Astrocyte of the cerebellum (primary cell): ENCODE results near the gene PSORS1C2.

Experiments used
- DNase-seq: peaks from one replicate; pipeline ENCODE4 v3.0.0-alpha.2; 2011; ENCODE audit warnings: low read depth
- H3K4me3 ChIP-seq: 2 replicates; pipeline ENCODE4 v1.5.1; 2011; ENCODE audit warnings: mild to moderate bottlenecking, low read depth, low read length, moderate library complexity
- CTCF ChIP-seq: IDR thresholded peaks from 2 replicates; pipeline ENCODE4 v1.5.1; 2012; ENCODE audit warnings: low read length, low read depth, moderate library complexity, mild to moderate bottlenecking; ENCODE audit errors: missing control alignments
- in situ Hi-C: cut with HindIII; loops from 2 replicates; pipeline ENCODE4 v1.10.0; 2017; ENCODE audit warnings: low sequenced_read_pairs

The PSORS1C2 gene

GRCh38 chr6:31092769-31093505, 45.9 kb downstream of the PSORS1C2 start:
- no peak for TF ChIP-seq CTCF

GRCh38 chr6:31092238-31092637, 46.6 kb downstream of the PSORS1C2 start:
- in situ Hi-C loops, result no loop called here
- no peak for DNase-seq

More at GRCh38 chr6:31092769-31093505, 45.9 kb downstream of the PSORS1C2 start:
- DNase-seq, result no peak
- in situ Hi-C loops, result no loop called here
- no peak overlapping the region for H3K4me3 ChIP-seq

GRCh38 chr6:31091680-31092079, 47.2 kb downstream of the PSORS1C2 start:
- no peak for TF ChIP-seq CTCF
- H3K4me3 ChIP-seq, result no peak overlapping the region
- in situ Hi-C loops, result no loop called here
- DNase-seq, result no peak

More at GRCh38 chr6:31092238-31092637, 46.6 kb downstream of the PSORS1C2 start:
- TF ChIP-seq CTCF, result no peak
- H3K4me3 ChIP-seq, result no peak overlapping the region

- in situ Hi-C loops, result no loop called here
These were observed 47.9 kb downstream of the PSORS1C2 start for GRCh38 chr6:31090973-31091364.

GRCh38 chr6:31090275-31090972, 48.4 kb downstream of the PSORS1C2 start:
- no peak for TF ChIP-seq CTCF
- H3K4me3 ChIP-seq, result no peak overlapping the region
- in situ Hi-C loops, result no loop called here
- DNase-seq, result no peak

More at GRCh38 chr6:31090973-31091364, 47.9 kb downstream of the PSORS1C2 start:
- no peak overlapping the region for H3K4me3 ChIP-seq
- DNase-seq, result no peak
- TF ChIP-seq CTCF, result no peak
